ENCODE measurements around the gene PPFIBP2. TPM values are rescaled to one million over a fixed set of nuclear protein-coding genes. Genes with fewer than 3 reads are reported as not detected.

Gene PPFIBP2
- total RNA-seq, 1 donor from 2014 or later: 8.7 TPM

DNA sequence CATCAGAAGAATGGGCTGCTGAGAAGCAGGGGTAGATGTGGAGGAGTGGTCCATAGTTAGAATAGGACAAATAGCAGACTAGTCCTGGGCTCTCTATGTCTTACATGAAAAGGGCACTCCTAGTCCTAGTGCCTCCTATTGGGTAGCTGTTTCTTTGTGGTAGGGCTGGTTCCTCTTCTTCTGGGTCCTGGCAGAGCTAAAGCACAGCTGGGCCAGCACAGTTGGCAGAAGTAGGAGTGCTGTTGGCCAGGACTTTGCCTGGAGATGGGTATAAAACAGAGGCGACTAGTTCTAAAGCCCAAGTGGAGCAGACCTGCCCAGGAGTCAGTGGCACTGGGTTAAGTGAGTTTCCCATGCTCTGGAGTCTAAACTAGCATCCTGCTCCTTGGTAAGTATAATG, 55.2 kb downstream of the PPFIBP2 start:
- no peak overlapping the region for H3K4me2 ChIP-seq
- TF ChIP-seq EZH2phosphoT487 (IDR thresholded peaks at IDR 0.05) (no peak), EZH2 (IDR thresholded peaks at IDR 0.05) (no peak)
- H3K9ac ChIP-seq: no peak overlapping the region
- H3F3A ChIP-seq (ENCODE audit: low read depth): no peaks in the 10 kb centered on the region
- H3K9me3 ChIP-seq (ENCODE audit: low read depth): no peaks in the 10 kb centered on the region
- no peaks in the 10 kb centered on the region for H3K36me3 ChIP-seq
- H3K79me2 ChIP-seq (ENCODE audit: low read depth): no peaks in the 10 kb centered on the region
- no peaks in the 10 kb centered on the region for H3K27me3 ChIP-seq
- Mint-ChIP-seq H3K27ac (no peak overlapping the region), H3K4me3 (no peak overlapping the region), H3K9me3 (no peaks in the 10 kb centered on the region), H3K27me3 (ENCODE audit: insufficient read depth, low read depth) (peaks cover 7% of the 10 kb centered on the region), H3K36me3 (no peaks in the 10 kb centered on the region), H3K4me1 (peaks cover 18% of the 10 kb centered on the region)
- peaks cover 2% of the 10 kb centered on the region for H3K4me1 ChIP-seq
- H4K20me1 ChIP-seq (ENCODE audit: low read depth): no peaks in the 10 kb centered on the region
- no peak overlapping the region for H3K27ac ChIP-seq
- DNase-seq (ENCODE audit: low spot score): no peak
- no peak overlapping the region for H2AFZ ChIP-seq (replicated peaks)
- H3K4me3 ChIP-seq: no peak overlapping the region

DNA sequence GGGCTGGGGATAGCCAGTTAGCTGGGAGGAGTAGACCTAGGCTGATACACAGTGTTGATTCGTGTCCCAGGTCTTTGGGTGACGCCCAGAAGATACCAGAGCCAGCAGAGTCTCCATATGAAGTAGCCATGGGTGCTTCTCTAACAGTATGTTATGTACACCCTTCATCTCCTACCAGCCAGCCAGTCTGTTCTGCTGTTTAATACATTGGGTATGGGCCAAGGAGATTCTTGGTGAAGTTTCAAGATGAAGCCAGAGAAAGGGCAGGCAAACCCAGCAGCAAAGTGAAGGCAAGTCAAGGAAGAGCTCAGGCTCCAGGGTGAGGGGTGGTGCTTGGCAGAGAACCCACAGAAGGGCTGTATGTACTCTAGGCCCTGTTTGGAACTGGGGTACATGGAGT, 56.4 kb downstream of the PPFIBP2 start:
- Mint-ChIP-seq H3K4me1 (peaks cover 18% of the 10 kb centered on the region), H3K4me3 (no peak overlapping the region), H3K36me3 (no peaks in the 10 kb centered on the region), H3K9me3 (no peaks in the 10 kb centered on the region), H3K27me3 (ENCODE audit: insufficient read depth, low read depth) (peaks cover 8% of the 10 kb centered on the region), H3K27ac (no peak overlapping the region)
- Histone ChIP-seq H3K9me3 (ENCODE audit: low read depth) (no peaks in the 10 kb centered on the region), H3K4me3 (no peak overlapping the region), H3K4me2 (no peak overlapping the region), H3K9ac (no peak overlapping the region), H4K20me1 (ENCODE audit: low read depth) (no peaks in the 10 kb centered on the region), H3K36me3 (no peaks in the 10 kb centered on the region), H3K4me1 (peaks cover 14% of the 10 kb centered on the region), H3K27me3 (no peaks in the 10 kb centered on the region), H3K27ac (no peak overlapping the region), H3K79me2 (ENCODE audit: low read depth) (no peaks in the 10 kb centered on the region), H3F3A (ENCODE audit: low read depth) (no peaks in the 10 kb centered on the region), H2AFZ (replicated peaks) (no peak overlapping the region)
- TF ChIP-seq, protein P1, sequence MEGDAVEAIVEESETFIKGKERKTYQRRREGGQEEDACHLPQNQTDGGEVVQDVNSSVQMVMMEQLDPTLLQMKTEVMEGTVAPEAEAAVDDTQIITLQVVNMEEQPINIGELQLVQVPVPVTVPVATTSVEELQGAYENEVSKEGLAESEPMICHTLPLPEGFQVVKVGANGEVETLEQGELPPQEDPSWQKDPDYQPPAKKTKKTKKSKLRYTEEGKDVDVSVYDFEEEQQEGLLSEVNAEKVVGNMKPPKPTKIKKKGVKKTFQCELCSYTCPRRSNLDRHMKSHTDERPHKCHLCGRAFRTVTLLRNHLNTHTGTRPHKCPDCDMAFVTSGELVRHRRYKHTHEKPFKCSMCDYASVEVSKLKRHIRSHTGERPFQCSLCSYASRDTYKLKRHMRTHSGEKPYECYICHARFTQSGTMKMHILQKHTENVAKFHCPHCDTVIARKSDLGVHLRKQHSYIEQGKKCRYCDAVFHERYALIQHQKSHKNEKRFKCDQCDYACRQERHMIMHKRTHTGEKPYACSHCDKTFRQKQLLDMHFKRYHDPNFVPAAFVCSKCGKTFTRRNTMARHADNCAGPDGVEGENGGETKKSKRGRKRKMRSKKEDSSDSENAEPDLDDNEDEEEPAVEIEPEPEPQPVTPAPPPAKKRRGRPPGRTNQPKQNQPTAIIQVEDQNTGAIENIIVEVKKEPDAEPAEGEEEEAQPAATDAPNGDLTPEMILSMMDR (IDR thresholded peaks at IDR 0.05): no peak
- TF ChIP-seq EZH2 (IDR thresholded peaks at IDR 0.05) (no peak), EZH2phosphoT487 (IDR thresholded peaks at IDR 0.05) (no peak)
- DNase-seq (ENCODE audit: low spot score): no peak

DNA sequence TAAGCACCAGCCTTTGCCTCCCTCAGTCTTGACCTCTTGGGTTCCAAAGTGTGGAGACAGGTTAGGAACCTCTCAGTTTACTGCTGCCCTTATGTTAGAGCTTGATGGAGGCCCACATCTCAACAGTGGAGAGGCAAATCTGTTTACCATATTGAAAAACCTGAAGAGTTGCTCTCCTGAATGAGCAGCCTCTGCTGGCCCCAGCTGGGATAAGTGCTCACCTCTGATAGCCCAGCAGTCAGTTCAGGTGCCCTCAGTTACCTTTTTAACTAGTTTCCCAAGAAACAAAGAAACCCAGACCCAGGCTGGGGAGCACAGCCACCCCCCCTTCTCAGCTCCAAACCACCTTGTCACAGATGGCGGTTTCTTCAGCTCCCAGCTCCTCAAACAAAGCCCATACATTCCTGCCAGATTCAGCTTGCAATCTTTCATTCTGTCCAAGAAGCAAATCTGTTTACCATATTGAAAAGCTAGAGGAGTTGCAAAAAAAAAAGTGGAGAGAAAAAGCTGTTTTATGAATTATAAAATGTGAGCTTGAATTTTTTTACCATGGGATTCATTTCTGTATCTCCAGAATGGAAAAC, 57.2 kb downstream of the PPFIBP2 start:
- H4K20me1 ChIP-seq (ENCODE audit: low read depth): no peaks in the 10 kb centered on the region
- no peak overlapping the region for H3K9ac ChIP-seq
- no peak overlapping the region for H3K4me3 ChIP-seq
- no peak for DNase-seq (ENCODE audit: low spot score)
- H3K27me3 Mint-ChIP-seq (ENCODE audit: insufficient read depth, low read depth): peaks cover 6% of the 10 kb centered on the region
- H3K27me3 ChIP-seq: no peaks in the 10 kb centered on the region
- no peaks in the 10 kb centered on the region for H3K36me3 Mint-ChIP-seq
- H3K79me2 ChIP-seq (ENCODE audit: low read depth): no peaks in the 10 kb centered on the region
- no peak overlapping the region for H3K27ac Mint-ChIP-seq
- no peaks in the 10 kb centered on the region for H3F3A ChIP-seq (ENCODE audit: low read depth)
- no peaks in the 10 kb centered on the region for H3K9me3 Mint-ChIP-seq
- H3K4me1 ChIP-seq: peaks cover 15% of the 10 kb centered on the region
- H3K36me3 ChIP-seq: no peaks in the 10 kb centered on the region
- no peak overlapping the region for H3K27ac ChIP-seq
- no peak overlapping the region for H2AFZ ChIP-seq (replicated peaks)
- peaks cover 26% of the 10 kb centered on the region for H3K4me1 Mint-ChIP-seq
- no peaks in the 10 kb centered on the region for H3K9me3 ChIP-seq (ENCODE audit: low read depth)
- TF ChIP-seq EZH2phosphoT487 (IDR thresholded peaks at IDR 0.05) (no peak), EZH2 (IDR thresholded peaks at IDR 0.05) (no peak)
- TF ChIP-seq, protein P1 (IDR thresholded peaks at IDR 0.05): no peak
- H3K4me2 ChIP-seq: no peak overlapping the region
- no peak overlapping the region for H3K4me3 Mint-ChIP-seq

DNA sequence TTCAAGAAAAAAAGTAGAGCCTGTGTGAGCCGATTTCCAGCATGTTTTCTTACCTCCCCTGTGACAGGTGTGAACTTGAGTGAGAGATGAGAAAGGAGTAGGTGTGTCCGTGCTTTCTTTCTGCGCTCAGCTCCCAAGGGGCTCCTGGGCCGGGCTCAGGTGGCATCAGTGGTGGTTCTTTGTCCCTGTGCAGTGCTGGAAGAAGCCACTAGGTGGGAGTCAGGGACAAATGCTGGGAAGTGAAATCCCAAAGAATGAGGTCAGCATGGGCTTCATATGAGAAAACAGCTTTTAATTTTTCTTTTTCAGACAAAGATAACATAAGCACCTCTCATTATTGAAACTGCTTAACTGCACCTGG, 57.8 kb downstream of the PPFIBP2 start:
- no peak overlapping the region for H3K4me2 ChIP-seq
- H3K27me3 ChIP-seq: no peaks in the 10 kb centered on the region
- H3K36me3 ChIP-seq: no peaks in the 10 kb centered on the region
- Mint-ChIP-seq H3K27me3 (ENCODE audit: insufficient read depth, low read depth) (peaks cover 6% of the 10 kb centered on the region), H3K9me3 (no peaks in the 10 kb centered on the region), H3K4me1 (peaks cover 32% of the 10 kb centered on the region), H3K27ac (no peak overlapping the region), H3K4me3 (no peak overlapping the region), H3K36me3 (no peaks in the 10 kb centered on the region)
- no peak for TF ChIP-seq EZH2phosphoT487 (IDR thresholded peaks at IDR 0.05)
- no peak for TF ChIP-seq EZH2 (IDR thresholded peaks at IDR 0.05)
- TF ChIP-seq, protein P1 (IDR thresholded peaks at IDR 0.05): peak; percentile 93
- peaks cover 16% of the 10 kb centered on the region for H3K4me1 ChIP-seq
- H2AFZ ChIP-seq (replicated peaks): no peak overlapping the region
- no peaks in the 10 kb centered on the region for H3K9me3 ChIP-seq (ENCODE audit: low read depth)
- H3F3A ChIP-seq (ENCODE audit: low read depth): no peaks in the 10 kb centered on the region
- H3K27ac ChIP-seq: no peak overlapping the region
- no peak overlapping the region for H3K4me3 ChIP-seq
- H3K9ac ChIP-seq: no peak overlapping the region
- DNase-seq (ENCODE audit: low spot score): peak; percentile 77
- no peaks in the 10 kb centered on the region for H3K79me2 ChIP-seq (ENCODE audit: low read depth)
- no peaks in the 10 kb centered on the region for H4K20me1 ChIP-seq (ENCODE audit: low read depth)

Measured in neural progenitor cell (in vitro differentiated cells).